Activated CD4-positive, alpha-beta T cell treated with anti-CD3 and anti-CD28 coated beads, Interleukin-2, amount 50 U/mL, for 16 hours (primary cell): ENCODE measurements around the gene PAX9.

Experiments
- DNase-seq: peaks from one replicate; pipeline ENCODE4 v3.0.0-alpha.2; 2020

The PAX9 gene

GRCh38 chr14:36656687-36657398 lies 4.8 kb upstream of the PAX9 start:
- DNase-seq, result no peak

- no peak for DNase-seq
Observed at GRCh38 chr14:36657399-36658122, 4.1 kb upstream of the PAX9 start.

GRCh38 chr14:36658123-36659009 lies 3.3 kb upstream of the PAX9 start:
- DNase-seq, result no peak

GRCh38 chr14:36659010-36659821 lies 2.4 kb upstream of the PAX9 start:
- DNase-seq, result no peak

GRCh38 chr14:36659822-36660735 lies 1.6 kb upstream of the PAX9 start:
- DNase-seq, result no peak

GRCh38 chr14:36660736-36661505 lies 739 bp upstream of the PAX9 start:
- DNase-seq, result no peak

GRCh38 chr14:36662258-36662542 lies 540 bp downstream of the PAX9 start:
- no peak for DNase-seq

GRCh38 chr14:36662543-36663403 lies 1.1 kb downstream of the PAX9 start:
- DNase-seq, result no peak

- no peak for DNase-seq
Observed at GRCh38 chr14:36663404-36664321, 2.0 kb downstream of the PAX9 start.

GRCh38 chr14:36664322-36665193 lies 2.9 kb downstream of the PAX9 start:
- no peak for DNase-seq

GRCh38 chr14:36665887-36666415 lies 4.3 kb downstream of the PAX9 start:
- DNase-seq, result no peak

- DNase-seq, result no peak
Observed at GRCh38 chr14:36666416-36667206, 5.0 kb downstream of the PAX9 start.

- no peak for DNase-seq
Observed at GRCh38 chr14:36667679-36668078, 6.0 kb downstream of the PAX9 start.

GRCh38 chr14:36671149-36671548 lies 9.5 kb downstream of the PAX9 start:
- DNase-seq, result no peak

- DNase-seq, result no peak
Observed at GRCh38 chr14:36672095-36672494, 10.4 kb downstream of the PAX9 start.

GRCh38 chr14:36674659-36675058 lies 13.0 kb downstream of the PAX9 start:
- DNase-seq, result no peak

- DNase-seq, result no peak
Observed at GRCh38 chr14:36675581-36675980, 13.9 kb downstream of the PAX9 start.
